Measurements from ENCODE around the gene ERO1B.

DNA sequence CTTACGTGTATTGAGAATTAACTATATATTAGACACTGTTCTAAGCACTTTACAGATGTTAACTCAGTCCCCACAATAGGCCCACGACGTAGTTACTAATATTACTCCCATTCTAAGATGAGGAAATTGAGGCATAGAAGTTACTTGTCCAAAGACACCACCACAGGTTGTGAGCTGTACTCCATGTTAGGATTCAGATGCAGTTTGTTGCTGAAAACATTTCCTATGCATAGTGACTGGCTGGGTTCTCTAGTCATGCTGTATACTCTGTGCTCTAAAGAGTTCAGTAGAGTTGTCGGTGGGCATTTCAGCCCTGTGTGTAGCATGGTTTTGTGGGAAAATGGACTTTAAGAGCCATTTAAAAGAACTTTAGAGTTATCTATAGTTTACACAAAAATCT is 74.2 kb downstream of the ERO1B start:
- no peak for TF ChIP-seq YY1 (IDR thresholded peaks at IDR 0.05; ENCODE audit: insufficient read depth, insufficient read length)
- TF ChIP-seq SUZ12 (IDR thresholded peaks at IDR 0.05; ENCODE audit: extremely low read depth, insufficient read depth, insufficient read length): no peak

Data from NT2/D1 (cell line).